Astrocyte (in vitro differentiated cells and primary cell): ENCODE data around the gene CTBP1. TPM values are rescaled to one million over a fixed set of nuclear protein-coding genes. Genes with fewer than 3 reads are reported as not detected.

Experiments used
- DNase-seq: peaks from one replicate; pipeline ENCODE4 v3.0.0-alpha.2; 2010; ENCODE audit warnings: low read depth
- FAIRE-seq: peaks from 2 replicates; lab custom pipeline; 2011; peaks lifted over from hg19 to GRCh38; lab: Jason Lieb, UNC
- H2AFZ ChIP-seq: 2 replicates; pipeline ENCODE4 v1.6.0; 2012; ENCODE audit warnings: low read depth, low read length, inconsistent platforms
- H3K27ac ChIP-seq: 2 replicates; pipeline ENCODE4 v1.5.1; 2011; ENCODE audit warnings: low read depth, low read length, inconsistent platforms
- H3K27me3 ChIP-seq: 2 replicates; pipeline ENCODE4 v1.6.0; 2011; ENCODE audit warnings: low read length, inconsistent platforms; ENCODE audit not compliant: insufficient read depth
- H3K36me3 ChIP-seq: 2 replicates; pipeline ENCODE4 v1.5.1; 2011; ENCODE audit warnings: low read length, inconsistent platforms; ENCODE audit not compliant: insufficient read depth
- H3K4me1 ChIP-seq: 2 replicates; pipeline ENCODE4 v1.5.1; 2011; ENCODE audit warnings: low read length, inconsistent platforms; ENCODE audit not compliant: insufficient read depth
- H3K4me2 ChIP-seq: 2 replicates; pipeline ENCODE4 v1.6.0; 2012; ENCODE audit warnings: low read length, inconsistent platforms
- H3K4me3 ChIP-seq: 2 replicates; pipeline ENCODE4 v1.5.1; 2011; ENCODE audit warnings: low read depth, mild to moderate bottlenecking, low read length, inconsistent platforms; ENCODE audit not compliant: insufficient read depth
- H3K79me2 ChIP-seq: 2 replicates; pipeline ENCODE4 v1.6.0; 2012; ENCODE audit warnings: mild to moderate bottlenecking, low read length, inconsistent platforms; ENCODE audit not compliant: insufficient read depth
- H3K9ac ChIP-seq: 2 replicates; pipeline ENCODE4 v1.6.0; 2012; ENCODE audit warnings: mild to moderate bottlenecking, low read length, inconsistent platforms
- H3K9me3 ChIP-seq: 2 replicates; pipeline ENCODE4 v1.5.1; 2012; ENCODE audit warnings: low read depth, mild to moderate bottlenecking, low read length, inconsistent platforms; ENCODE audit not compliant: insufficient read depth
- H4K20me1 ChIP-seq: 2 replicates; pipeline ENCODE4 v1.6.0; 2012; ENCODE audit warnings: low read length, inconsistent platforms; ENCODE audit not compliant: insufficient read depth
- H3K27ac Mint-ChIP-seq: one replicate; pipeline ENCODE4 v1.8.0; 2021; ENCODE audit warnings: mild to moderate bottlenecking, mixed read lengths; ENCODE audit not compliant: unreplicated experiment
- H3K27me3 Mint-ChIP-seq: one replicate; pipeline ENCODE4 v1.8.0; 2021; ENCODE audit warnings: low read depth, mixed read lengths; ENCODE audit not compliant: unreplicated experiment
- H3K36me3 Mint-ChIP-seq: one replicate; pipeline ENCODE4 v1.8.0; 2021; ENCODE audit warnings: low read depth, mixed read lengths; ENCODE audit not compliant: unreplicated experiment
- H3K4me1 Mint-ChIP-seq: one replicate; pipeline ENCODE4 v1.8.0; 2021; ENCODE audit warnings: low read depth, mixed read lengths; ENCODE audit not compliant: unreplicated experiment
- H3K4me3 Mint-ChIP-seq: one replicate; pipeline ENCODE4 v1.8.0; 2021; ENCODE audit warnings: mild to moderate bottlenecking, moderate library complexity, mixed read lengths; ENCODE audit not compliant: unreplicated experiment
- H3K9me3 Mint-ChIP-seq: one replicate; pipeline ENCODE4 v1.8.0; 2021; ENCODE audit warnings: mild to moderate bottlenecking, mixed read lengths; ENCODE audit not compliant: unreplicated experiment
- CTCF ChIP-seq: IDR thresholded peaks from 2 replicates; pipeline ENCODE4 v1.5.1; 2011; ENCODE audit warnings: low read depth, mild to moderate bottlenecking, inconsistent platforms, low read length, moderate library complexity; ENCODE audit not compliant: insufficient read depth
- EZH2 ChIP-seq: IDR thresholded peaks from 2 replicates; pipeline ENCODE4 v1.6.1; 2012; ENCODE audit warnings: mild to moderate bottlenecking, low read length, inconsistent platforms; ENCODE audit not compliant: insufficient read depth
- total RNA-seq: library from RNA; stranded (reverse); gene quantifications from 2 replicates; pipeline ENCODE4 v1.2.1, GENCODE V29; 2021

CTBP1 gene
- total RNA-seq, 1 donor from 2014 or later: 136 TPM

GRCh38 chr4:1283711-1284110, 34.8 kb upstream of the CTBP1 start:
- no peaks in the 10 kb centered on the region for H3K36me3 Mint-ChIP-seq
- H3K9ac ChIP-seq: no peak overlapping the region
- H3K4me1 ChIP-seq: peaks cover under 1% of the 10 kb centered on the region
- no peaks in the 10 kb centered on the region for H3K27me3 ChIP-seq
- no peak overlapping the region for H2AFZ ChIP-seq
- peaks cover 3% of the 10 kb centered on the region for H3K4me1 Mint-ChIP-seq
- TF ChIP-seq CTCF (no peak), EZH2 (no peak)
- FAIRE-seq (no peak), DNase-seq (no peak)
- no peak overlapping the region for H3K27ac Mint-ChIP-seq
- H3K79me2 ChIP-seq: no peaks in the 10 kb centered on the region
- no peaks in the 10 kb centered on the region for H4K20me1 ChIP-seq
- H3K27ac ChIP-seq: no peak overlapping the region
- peaks cover 26% of the 10 kb centered on the region for H3K27me3 Mint-ChIP-seq
- H3K36me3 ChIP-seq: no peaks in the 10 kb centered on the region
- no peak overlapping the region for H3K4me2 ChIP-seq
- H3K9me3 ChIP-seq: no peaks in the 10 kb centered on the region
- H3K4me3 ChIP-seq: no peak overlapping the region
- peaks cover 11% of the 10 kb centered on the region for H3K9me3 Mint-ChIP-seq
- H3K4me3 Mint-ChIP-seq: no peak overlapping the region

DNA sequence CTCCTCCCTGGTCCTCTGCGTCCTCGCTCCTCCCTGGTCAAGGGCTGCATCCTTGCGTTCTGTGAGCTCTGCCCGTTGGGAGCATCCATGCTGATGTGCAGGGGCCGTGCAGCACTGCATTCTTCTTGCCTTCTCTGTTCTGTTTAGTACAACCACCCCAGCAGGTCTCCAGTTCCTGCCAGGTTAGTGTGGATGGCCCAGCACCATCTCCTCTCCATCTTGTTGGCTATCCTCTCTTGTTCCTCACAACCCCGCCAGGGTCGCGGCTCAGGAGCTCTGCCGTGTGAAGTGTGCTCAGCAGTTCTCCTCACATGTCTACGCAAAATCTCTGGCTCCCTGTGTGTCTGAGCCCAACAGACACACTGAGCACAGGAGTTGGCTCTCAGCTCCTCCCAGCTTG, 30.3 kb upstream of the CTBP1 start:
- no peak overlapping the region for H3K27ac ChIP-seq
- Mint-ChIP-seq H3K4me1 (peaks cover 3% of the 10 kb centered on the region), H3K9me3 (peaks cover 9% of the 10 kb centered on the region), H3K4me3 (no peak overlapping the region), H3K27me3 (peaks cover 28% of the 10 kb centered on the region), H3K27ac (peak overlapping the region; percentile 43), H3K36me3 (no peaks in the 10 kb centered on the region)
- DNase-seq: no peak
- no peak overlapping the region for H3K4me2 ChIP-seq
- no peak for TF ChIP-seq EZH2
- no peak for TF ChIP-seq CTCF
- H3K36me3 ChIP-seq: no peaks in the 10 kb centered on the region
- no peaks in the 10 kb centered on the region for H3K9me3 ChIP-seq
- no peaks in the 10 kb centered on the region for H3K4me1 ChIP-seq
- no peaks in the 10 kb centered on the region for H3K27me3 ChIP-seq
- no peaks in the 10 kb centered on the region for H4K20me1 ChIP-seq
- no peak overlapping the region for H3K9ac ChIP-seq
- FAIRE-seq: no peak
- no peaks in the 10 kb centered on the region for H3K79me2 ChIP-seq
- H2AFZ ChIP-seq: no peak overlapping the region
- H3K4me3 ChIP-seq: no peak overlapping the region

DNA sequence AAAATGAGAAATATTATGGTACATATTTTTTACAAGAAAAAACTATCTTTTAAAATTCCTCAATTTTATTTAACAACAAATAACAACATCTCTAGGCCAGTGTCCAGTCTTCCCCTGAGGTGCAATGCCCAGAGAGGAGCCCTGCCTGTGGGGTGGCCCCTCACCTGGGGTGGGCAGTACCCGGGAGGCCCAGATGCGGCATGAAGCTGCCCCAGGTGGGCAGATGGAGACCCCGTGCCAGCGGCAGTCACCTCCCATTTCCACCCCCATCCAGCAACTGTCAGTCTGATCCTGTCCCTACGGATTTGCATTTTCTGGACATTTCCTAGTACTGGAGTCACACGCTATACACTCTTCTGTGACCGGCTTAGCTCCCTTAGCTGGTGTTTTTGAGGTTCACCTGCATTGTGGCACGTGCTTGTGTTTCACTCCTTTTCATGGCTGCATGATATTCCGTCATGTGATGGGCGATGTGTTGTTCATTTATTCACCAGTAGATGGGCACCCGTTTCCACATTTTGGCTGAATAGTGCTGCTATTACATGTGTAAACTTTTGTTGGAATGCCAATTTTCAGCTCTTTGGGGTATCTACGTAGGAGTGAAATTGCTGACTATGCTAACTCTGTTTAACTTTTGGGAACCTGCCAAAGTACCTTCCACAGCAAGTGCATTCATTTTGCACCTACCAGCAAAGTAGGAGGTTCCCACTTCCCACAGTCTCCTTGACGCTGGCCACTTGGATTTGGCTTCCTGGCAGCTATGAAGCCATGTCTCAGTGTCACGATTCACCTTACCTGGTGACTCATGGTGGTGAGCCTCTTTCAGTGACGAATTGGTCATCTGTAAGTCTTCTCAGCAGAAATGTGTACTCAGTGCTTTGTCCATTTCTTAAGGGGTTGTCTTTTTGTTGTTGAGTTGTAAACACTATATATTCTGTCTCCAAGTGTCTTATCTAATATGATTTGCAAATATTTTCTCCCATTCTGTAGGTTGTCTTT, 29.0 kb upstream of the CTBP1 start:
- peaks cover 9% of the 10 kb centered on the region for H3K9me3 Mint-ChIP-seq

More for the DNA sequence above, 29.0 kb upstream of the CTBP1 start:
- Histone ChIP-seq H3K4me3 (no peak overlapping the region), H3K9me3 (no peaks in the 10 kb centered on the region), H3K4me1 (no peaks in the 10 kb centered on the region), H3K36me3 (no peaks in the 10 kb centered on the region), H3K9ac (no peak overlapping the region), H3K27ac (no peak overlapping the region), H3K27me3 (no peaks in the 10 kb centered on the region), H3K79me2 (no peaks in the 10 kb centered on the region), H2AFZ (no peak overlapping the region), H4K20me1 (no peaks in the 10 kb centered on the region), H3K4me2 (no peak overlapping the region)
- DNase-seq (peak; percentile 22), FAIRE-seq (no peak)
- no peak overlapping the region for H3K27ac Mint-ChIP-seq
- no peaks in the 10 kb centered on the region for H3K36me3 Mint-ChIP-seq
- TF ChIP-seq EZH2 (no peak), CTCF (peak; percentile 16)
- H3K4me3 Mint-ChIP-seq: no peak overlapping the region
- peaks cover 3% of the 10 kb centered on the region for H3K4me1 Mint-ChIP-seq
- H3K27me3 Mint-ChIP-seq: peaks cover 25% of the 10 kb centered on the region
